GM19099 (cell line): ENCODE measurements around the gene ELK4.

ENCODE experiments used
- POLR2A ChIP-seq: IDR thresholded peaks from 3 replicates; pipeline ENCODE4 v1.6.1; 2011; ENCODE audit warnings: low read depth; ENCODE audit not compliant: insufficient read length; ENCODE audit errors: extremely low read depth

Gene ELK4

DNA sequence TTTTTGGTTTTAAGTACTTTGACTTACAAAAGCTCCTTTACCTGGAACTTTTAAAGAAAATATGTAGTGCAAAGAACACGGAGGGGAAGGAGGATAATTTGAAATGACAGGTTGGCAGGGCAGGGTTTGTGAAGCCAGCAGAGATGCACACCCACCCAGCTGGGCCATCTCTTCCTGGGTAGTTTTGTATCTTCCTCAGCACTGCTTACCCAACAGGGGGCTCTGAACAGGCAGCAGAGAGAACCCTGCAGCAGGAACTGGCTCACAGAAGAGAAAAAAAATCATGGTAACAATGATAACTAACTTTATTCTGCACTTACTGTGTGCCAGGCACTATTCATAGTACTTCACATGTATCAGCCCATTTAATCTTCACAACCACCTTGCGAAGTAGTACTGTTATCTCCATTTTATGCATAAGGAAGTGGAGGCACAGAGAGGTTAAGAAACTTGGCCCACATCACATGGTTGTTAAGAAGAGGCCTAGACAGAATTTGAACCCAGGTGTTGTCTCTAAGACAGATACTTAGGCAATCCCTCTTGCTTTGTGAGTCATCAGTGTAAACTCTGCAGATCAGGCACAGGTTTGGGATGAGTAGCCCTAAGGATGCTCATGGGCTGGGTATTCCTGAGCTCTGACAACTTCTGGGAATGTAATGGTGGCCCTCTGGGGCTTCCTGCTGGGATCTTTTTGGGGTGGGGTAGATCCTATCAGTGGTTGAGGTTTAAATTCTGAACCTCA lies 60.8 kb downstream of the ELK4 start:
- no peak for TF ChIP-seq POLR2A

DNA sequence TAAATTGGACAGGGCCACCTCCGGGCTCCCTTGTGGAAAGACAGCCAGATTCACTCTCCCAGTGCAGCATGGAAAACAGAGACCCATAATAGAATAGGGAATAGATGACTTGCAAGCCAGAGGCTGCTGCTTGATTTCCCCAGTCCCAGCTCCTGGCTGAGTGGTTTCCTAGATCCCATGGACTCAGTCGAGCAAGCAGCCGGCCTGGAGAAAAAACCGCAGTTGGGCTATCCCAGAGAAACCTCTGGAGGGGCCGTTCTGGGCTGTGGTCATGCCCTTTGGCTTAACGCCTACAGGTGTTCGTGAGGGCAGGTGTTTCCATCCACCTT lies 61.7 kb downstream of the ELK4 start:
- no peak for TF ChIP-seq POLR2A

DNA sequence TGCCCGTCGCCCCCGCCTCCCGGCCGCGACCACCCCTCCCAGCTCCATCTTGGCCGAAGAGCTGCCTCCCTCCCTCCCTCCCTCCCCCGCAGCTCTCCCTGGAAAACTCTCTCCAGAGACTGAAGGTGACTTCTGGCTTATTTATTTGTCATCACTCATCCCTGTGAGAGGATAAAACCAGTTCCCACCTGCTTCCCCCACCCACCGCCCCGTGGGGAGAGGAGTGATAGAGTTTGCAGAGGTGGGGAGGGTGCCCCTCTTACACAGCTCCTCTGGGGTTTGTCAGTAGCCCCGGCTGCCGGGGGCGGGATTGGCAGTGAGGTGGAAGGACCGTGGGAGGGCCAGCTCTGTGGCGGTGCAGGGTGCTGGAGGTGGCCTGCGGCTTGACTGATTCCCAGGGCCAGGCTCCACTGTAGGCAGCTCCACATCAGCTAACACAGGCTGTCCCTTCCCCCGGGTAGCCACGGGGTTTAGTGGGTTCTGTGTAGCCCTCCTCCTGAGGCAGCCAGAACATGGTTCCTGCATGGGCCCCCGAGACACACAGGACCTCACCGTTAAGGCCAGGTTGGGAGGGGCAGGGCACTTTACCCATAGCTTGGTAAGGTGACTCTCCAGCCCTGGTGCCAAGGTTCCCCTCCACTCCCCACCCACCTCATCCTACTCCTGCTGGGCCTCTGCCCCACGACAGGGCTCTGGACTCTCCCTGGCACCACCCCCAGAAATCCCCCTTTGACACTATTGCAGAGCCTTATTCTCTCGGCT lies 62.2 kb downstream of the ELK4 start:
- no peak for TF ChIP-seq POLR2A

DNA sequence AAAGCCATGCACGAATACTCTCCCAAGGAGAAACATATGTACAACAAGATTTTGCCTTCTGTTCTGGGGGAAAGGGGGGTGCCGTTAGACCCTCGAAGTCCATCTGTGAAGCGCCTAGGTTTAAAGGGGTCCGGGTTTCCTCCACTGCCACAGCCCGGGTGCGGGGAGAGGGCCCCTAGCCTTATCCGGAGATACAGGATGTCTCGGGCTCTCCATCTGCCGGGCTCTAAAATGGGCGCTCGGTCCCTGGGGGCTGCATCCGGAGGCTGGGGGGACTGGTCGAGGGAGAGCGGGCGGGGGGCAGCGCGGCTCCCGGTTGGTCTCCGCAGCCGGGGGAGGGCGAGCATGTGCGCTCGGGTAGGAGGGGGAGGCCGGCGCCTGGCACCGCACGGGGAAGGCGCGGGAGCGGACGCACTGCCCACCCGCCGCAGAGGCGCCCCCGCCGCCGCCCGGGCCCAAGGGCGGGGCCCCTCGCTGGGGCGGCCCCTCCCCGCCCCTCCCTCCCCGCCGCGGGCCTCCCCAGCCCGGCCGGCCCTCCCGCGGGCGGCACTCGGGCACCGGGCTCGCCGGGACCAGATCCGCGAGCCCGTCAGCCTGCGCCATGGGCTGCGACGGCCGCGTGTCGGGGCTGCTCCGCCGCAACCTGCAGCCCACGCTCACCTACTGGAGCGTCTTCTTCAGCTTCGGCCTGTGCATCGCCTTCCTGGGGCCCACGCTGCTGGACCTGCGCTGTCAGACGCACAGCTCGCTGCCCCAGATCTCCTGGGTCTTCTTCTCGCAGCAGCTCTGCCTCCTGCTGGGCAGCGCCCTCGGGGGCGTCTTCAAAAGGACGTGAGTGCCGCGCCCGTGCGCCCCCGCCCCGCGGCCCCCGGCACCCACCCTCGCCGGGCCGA lies 63.1 kb downstream of the ELK4 start:
- no peak for TF ChIP-seq POLR2A

GRCh38 chr1:205568135-205568468 lies 63.7 kb downstream of the ELK4 start:
- TF ChIP-seq POLR2A: no peak

DNA sequence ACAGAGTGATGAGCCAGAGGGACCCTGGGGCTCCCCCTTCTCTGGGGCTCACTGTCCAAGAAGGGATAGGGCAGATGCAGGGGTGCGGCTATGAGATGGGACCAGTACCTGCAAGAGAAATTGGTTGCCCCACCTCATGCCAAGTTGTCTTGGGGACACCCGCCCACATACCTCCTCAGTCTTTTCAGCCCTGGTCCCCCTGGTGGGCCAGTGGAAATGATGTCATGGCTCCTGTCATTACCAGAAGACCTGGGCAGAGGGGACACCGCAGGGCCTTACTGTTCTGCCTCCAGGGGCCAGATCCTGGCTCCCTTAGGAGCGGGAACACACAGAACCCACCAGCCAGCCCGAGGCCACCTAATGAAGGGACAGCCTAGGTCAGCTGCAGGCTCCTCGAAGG lies 64.1 kb downstream of the ELK4 start:
- no peak for TF ChIP-seq POLR2A

DNA sequence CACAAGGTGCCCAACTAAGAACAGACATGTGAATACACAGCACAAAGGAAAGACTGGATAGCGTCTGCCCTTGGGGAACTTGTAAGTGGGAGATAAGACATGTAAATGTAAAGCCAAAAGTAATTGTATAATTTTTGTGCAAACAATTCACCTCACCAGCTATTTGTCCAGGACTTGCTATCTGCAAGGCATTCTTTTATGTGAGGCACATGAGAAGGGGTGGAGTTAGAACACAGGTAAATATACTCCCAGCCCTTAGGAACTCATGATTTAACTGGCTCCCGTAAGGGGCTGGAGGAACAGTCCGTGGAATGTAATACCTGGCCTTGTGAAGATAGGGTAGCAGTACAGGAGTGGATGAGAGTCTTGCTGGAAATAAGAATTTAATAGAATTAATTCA lies 66.0 kb downstream of the ELK4 start:
- TF ChIP-seq POLR2A: no peak

- TF ChIP-seq POLR2A: no peak
Observed at GRCh38 chr1:205563927-205564441, 67.8 kb downstream of the ELK4 start.

GRCh38 chr1:205561501-205562203 lies 70.2 kb downstream of the ELK4 start:
- TF ChIP-seq POLR2A: no peak
